Measurements from ENCODE around the gene UBALD1.

The UBALD1 gene

DNA sequence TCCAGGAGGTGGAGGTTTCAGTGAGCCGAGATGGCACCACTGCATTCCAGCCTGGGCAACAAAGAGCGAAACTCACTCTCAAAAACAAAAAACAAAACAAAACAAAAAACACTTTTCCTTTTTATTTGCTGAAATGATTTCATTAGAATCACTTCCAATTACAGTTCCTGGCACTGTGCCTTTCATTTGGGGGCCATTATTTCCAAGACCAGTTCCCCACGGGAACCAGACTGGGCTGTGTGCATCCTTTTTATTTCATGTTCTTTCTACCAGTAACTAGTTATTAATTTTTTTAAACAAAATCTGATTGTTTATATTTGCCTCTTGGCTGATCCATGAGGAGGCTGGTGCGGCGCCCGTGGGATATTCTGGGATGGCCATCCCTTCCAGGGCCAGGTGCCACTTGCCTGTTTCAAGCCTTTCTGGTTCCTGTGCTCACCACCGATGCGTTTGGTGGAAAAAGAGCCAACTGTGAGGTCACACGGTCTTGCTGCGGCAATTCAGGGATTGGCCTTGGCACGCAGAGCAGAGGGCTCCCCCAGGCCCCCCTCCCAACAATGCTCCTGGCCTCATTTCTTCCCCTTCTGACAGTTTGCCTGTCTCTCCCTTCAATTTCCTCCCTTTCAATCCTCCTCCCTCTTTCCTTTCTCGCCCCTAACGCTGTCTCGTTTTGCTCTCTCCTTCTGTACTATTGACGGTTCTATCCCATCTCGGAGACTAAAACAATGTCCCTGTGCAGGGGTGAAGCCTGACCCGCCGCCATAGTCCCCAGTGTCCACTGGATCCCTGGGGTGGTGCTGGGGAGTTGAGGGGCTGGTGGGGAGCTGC, 13.4 kb downstream of the UBALD1 start:
- no peak for DNase-seq (ENCODE audit: insufficient read length, low spot score)
- FAIRE-seq = no peak
- TF ChIP-seq POLR2A (IDR thresholded peaks at IDR 0.05; ENCODE audit: low read depth, low read length) (no peak), SPI1 (IDR thresholded peaks at IDR 0.05; ENCODE audit: low read depth, low read length) (no peak), TAF1 (IDR thresholded peaks at IDR 0.05; ENCODE audit: low read depth, low read length) (no peak), POU2F2 (IDR thresholded peaks at IDR 0.05; ENCODE audit: low read depth, low read length) (no peak), POLR2AphosphoS5 (IDR thresholded peaks at IDR 0.05; ENCODE audit: low read depth, low read length) (no peak), PAX5 (IDR thresholded peaks at IDR 0.05; ENCODE audit: insufficient read depth, low read length, severe bottlenecking) (no peak)

DNA sequence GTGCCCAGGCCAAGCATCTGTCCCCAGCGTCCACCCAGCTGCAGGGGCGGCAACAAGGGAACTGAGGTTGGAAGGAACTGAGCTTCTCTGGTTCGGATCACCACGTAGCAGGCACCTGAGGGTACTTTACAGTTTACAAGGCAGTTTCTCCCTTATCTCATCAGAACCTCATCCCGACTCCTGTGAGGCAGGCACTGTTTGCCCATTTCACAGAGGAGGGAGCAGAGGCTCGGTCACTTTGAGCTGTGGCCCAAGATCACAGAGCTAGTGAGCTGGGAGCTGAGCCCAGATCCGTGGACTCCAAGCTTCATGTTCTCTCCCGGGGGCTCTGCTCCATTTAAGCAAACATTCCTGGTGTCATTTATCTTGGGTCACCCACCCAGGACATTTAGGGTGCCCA, 15.1 kb downstream of the UBALD1 start:
- DNase-seq (ENCODE audit: insufficient read length, low spot score) (no peak), FAIRE-seq (no peak)
- TF ChIP-seq POLR2AphosphoS5 (IDR thresholded peaks at IDR 0.05; ENCODE audit: low read depth, low read length) = no peak
- TF ChIP-seq POU2F2 (IDR thresholded peaks at IDR 0.05; ENCODE audit: low read depth, low read length) = no peak

DNA sequence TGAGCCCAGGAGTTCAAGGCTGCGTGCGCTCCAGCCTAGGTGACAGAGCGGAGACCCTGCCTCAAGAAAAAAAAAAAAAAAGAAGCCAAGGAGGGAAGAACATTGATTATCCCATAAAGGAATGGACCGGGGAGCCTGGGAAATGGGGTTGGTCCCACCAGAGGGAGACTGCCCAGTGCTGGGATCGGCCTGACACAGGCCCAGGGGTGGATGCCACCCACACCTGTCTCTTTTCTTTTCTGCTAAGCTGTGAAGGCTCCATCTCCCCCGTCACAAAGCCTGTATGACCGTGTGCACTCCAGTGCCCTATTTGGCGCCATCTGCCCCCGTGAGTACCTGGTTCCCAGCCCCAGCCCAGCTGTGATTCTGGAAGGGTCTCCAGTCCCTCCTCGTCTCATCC, 15.7 kb downstream of the UBALD1 start:
- FAIRE-seq (no peak), DNase-seq (ENCODE audit: insufficient read length, low spot score) (no peak)
- TF ChIP-seq TAF1 (IDR thresholded peaks at IDR 0.05; ENCODE audit: low read depth, low read length) (no peak), PAX5 (IDR thresholded peaks at IDR 0.05; ENCODE audit: insufficient read depth, low read length, severe bottlenecking) (no peak), SPI1 (IDR thresholded peaks at IDR 0.05; ENCODE audit: low read depth, low read length) (no peak), POLR2A (IDR thresholded peaks at IDR 0.05; ENCODE audit: low read depth, low read length) (no peak), POLR2AphosphoS5 (IDR thresholded peaks at IDR 0.05; ENCODE audit: low read depth, low read length) (no peak), POU2F2 (IDR thresholded peaks at IDR 0.05; ENCODE audit: low read depth, low read length) (no peak)

DNA sequence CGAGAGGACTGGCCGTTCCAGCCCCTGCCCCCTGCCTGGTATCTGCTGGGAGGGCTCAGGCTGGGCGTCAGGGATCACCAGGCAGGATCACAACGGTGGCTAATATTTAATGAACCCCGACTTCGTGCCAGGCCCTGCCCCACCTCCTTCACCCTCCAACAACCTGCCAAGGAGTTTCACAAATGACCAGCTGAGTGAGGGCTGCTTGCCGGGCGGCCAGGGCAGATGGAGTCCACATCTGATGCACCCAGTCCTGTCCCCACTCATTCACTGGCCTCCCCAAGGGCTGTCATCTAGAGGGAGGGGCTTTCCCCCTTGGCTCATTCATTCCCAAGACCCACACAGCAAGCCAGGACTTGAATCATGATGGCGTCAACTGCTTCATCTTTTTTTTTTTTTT, 17.5 kb downstream of the UBALD1 start:
- TF ChIP-seq POU2F2 (IDR thresholded peaks at IDR 0.05; ENCODE audit: low read depth, low read length) = no peak
- no peak for TF ChIP-seq TAF1 (IDR thresholded peaks at IDR 0.05; ENCODE audit: low read depth, low read length)
- TF ChIP-seq SPI1 (IDR thresholded peaks at IDR 0.05; ENCODE audit: low read depth, low read length) = no peak
- no peak for DNase-seq (ENCODE audit: insufficient read length, low spot score)

DNA sequence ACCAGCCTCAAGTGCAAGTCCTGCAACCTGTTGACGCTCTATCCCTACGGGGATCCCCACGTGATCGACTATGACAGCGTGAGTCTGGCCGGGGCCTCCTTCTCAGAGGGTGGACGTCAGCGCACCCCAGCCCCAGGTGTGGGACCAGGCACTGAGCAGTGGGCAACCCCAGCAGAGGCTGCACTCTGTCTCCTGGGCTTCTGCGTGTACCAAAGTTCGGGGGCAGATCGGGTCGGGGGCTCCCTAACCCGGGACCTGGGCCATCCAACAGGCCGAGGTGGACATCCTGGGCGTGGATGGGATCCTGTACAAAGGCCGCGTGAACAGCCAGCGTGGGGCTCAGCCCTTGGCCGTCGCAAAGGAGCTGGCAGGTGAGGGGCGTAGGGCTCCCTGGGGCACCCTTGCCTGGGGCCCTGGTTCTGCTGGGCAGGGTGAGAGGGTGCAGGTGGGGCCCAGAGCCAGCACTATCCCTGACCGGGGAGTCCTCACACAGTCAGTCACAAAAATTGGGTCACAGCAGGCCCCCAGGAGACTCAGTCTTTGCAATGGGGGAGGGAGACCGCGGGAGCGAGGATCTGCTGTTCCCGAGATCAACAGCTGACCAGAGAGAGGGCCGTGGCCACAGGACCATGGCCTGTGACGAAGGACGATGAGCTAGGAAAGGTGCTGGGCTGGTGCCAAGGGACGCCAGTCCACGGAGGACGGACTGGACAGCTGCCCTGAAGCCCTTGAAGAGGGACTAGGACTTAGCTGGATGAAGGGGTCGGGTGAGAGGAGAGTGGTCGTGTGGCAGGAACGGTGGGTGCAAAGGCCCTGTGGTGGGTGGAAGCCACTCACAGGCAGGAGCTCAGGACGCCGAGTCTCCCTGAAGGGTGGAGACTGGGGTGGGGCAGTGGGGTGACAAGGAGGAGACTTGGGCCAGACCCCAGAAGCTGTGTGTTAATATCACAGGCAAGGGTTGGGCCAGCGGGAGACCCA, 20.0 kb downstream of the UBALD1 start:
- DNase-seq (ENCODE audit: insufficient read length, low spot score) = no peak
- no peak for TF ChIP-seq TAF1 (IDR thresholded peaks at IDR 0.05; ENCODE audit: low read depth, low read length)
- no peak for TF ChIP-seq PAX5 (IDR thresholded peaks at IDR 0.05; ENCODE audit: insufficient read depth, low read length, severe bottlenecking)
- TF ChIP-seq POLR2AphosphoS5 (IDR thresholded peaks at IDR 0.05; ENCODE audit: low read depth, low read length) = no peak
- TF ChIP-seq POU2F2 (IDR thresholded peaks at IDR 0.05; ENCODE audit: low read depth, low read length) = no peak
- no peak for TF ChIP-seq POLR2A (IDR thresholded peaks at IDR 0.05; ENCODE audit: low read depth, low read length)
- no peak for TF ChIP-seq SPI1 (IDR thresholded peaks at IDR 0.05; ENCODE audit: low read depth, low read length)
- no peak for FAIRE-seq

More for the DNA sequence above, 17.5 kb downstream of the UBALD1 start:
- no peak for FAIRE-seq

DNA sequence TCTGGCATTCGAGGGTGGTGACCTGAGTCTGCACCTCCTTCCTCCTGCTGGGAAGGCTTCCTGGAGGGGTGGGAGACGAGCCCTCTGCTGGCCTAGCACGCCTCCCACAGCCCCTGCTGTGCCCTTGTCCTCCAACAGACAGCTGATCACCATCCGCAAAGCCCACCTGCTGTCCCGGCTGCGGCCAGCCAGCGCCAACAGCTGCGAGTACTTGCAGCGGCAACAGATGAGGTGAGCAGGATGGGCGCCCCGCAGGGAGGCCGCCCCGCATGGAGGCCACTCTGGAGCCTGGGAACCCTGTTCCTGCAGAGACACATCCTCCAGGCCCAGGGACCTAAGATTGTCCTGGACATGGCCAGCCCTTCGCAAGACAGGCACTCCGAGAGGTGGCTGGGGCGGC, 21.6 kb downstream of the UBALD1 start:
- no peak for FAIRE-seq
- TF ChIP-seq POLR2A (IDR thresholded peaks at IDR 0.05; ENCODE audit: low read depth, low read length) (no peak), POLR2AphosphoS5 (IDR thresholded peaks at IDR 0.05; ENCODE audit: low read depth, low read length) (no peak)
- DNase-seq (ENCODE audit: insufficient read length, low spot score) = no peak

DNA sequence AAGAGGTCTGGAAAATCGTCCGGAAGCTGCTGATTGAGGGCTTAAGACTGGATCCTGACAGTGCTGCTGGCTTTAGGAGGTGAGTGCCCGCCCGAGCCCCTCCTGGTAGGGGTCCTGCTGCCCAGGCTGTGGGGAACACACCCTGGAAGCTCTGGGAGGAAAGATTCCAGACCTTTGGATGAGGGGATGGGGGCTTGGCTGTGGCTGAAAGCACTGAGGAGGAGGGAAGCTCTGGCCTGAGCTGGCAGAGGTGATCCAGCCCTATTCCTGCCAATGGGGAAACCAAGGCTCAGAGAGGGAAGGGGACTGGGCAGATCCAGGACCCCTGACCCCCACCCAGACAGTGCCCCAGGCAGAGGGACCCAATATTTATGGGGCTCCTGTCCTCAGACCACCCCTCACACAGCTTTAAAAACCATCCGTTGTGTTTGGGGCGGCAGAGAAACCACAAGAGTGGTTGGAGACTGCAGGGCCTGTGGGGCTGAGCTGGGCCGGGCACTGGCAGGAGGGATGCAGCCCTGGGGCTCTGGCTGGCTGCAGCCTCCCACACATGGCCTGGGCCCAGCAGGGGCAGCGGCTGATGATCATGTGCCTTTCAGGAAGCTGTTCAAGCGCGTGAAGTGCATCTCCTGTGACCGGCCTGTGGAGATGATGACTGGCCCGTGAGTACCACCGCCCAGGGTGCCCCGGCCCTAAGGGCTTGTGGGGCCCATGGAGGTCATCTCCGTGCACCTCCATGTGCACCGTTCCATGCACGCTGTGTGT, 22.8 kb downstream of the UBALD1 start:
- no peak for FAIRE-seq
- DNase-seq (ENCODE audit: insufficient read length, low spot score) = no peak
- TF ChIP-seq POLR2AphosphoS5 (IDR thresholded peaks at IDR 0.05; ENCODE audit: low read depth, low read length) (no peak), POU2F2 (IDR thresholded peaks at IDR 0.05; ENCODE audit: low read depth, low read length) (no peak)

DNA sequence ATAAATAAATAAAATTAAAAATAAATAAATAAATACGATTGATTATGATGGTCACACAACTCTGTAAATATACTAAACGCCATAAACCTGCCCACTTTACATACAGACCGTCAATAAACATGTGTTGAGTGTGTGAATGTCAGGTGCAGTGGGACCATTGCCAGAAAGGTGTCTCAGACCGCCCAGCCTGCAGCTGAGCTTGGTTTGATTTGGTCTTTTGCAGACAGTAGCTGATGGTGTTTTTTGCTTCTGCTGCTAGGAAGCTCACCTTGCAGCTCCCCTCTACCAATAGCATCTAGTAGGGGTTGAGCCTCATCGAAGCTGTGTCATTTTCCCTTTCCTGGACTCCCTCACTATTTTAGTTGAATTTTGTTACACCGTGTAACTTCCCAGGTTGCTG, 23.5 kb downstream of the UBALD1 start:
- no peak for FAIRE-seq

DNA sequence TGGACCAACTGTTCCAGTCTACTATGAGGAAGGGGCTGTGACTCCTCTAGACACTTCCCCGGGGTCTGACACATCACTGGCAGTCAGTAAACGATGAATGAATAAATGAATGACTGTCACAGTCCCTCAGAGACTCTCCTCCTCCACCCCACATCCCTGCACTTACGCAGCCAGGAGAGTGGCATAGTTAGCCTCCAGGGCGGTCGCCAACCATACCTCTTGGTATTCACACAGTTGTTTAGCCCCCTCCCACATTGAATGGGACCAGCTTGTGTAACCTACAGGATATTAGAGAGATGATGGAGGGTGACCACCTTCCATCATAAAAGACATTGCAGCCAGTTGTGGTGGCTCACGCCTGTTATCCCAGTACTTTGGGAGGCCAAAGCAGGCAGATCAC, 25.7 kb downstream of the UBALD1 start:
- no peak for FAIRE-seq
- TF ChIP-seq POU2F2 (IDR thresholded peaks at IDR 0.05; ENCODE audit: low read depth, low read length) (no peak), PAX5 (IDR thresholded peaks at IDR 0.05; ENCODE audit: insufficient read depth, low read length, severe bottlenecking) (no peak), TAF1 (IDR thresholded peaks at IDR 0.05; ENCODE audit: low read depth, low read length) (no peak), POLR2A (IDR thresholded peaks at IDR 0.05; ENCODE audit: low read depth, low read length) (no peak)
- no peak for DNase-seq (ENCODE audit: insufficient read length, low spot score)

More for the DNA sequence above, 23.5 kb downstream of the UBALD1 start:
- no peak for TF ChIP-seq PAX5 (IDR thresholded peaks at IDR 0.05; ENCODE audit: insufficient read depth, low read length, severe bottlenecking)
- TF ChIP-seq POLR2AphosphoS5 (IDR thresholded peaks at IDR 0.05; ENCODE audit: low read depth, low read length) = no peak
- no peak for TF ChIP-seq POLR2A (IDR thresholded peaks at IDR 0.05; ENCODE audit: low read depth, low read length)
- no peak for TF ChIP-seq SPI1 (IDR thresholded peaks at IDR 0.05; ENCODE audit: low read depth, low read length)
- no peak for TF ChIP-seq POU2F2 (IDR thresholded peaks at IDR 0.05; ENCODE audit: low read depth, low read length)
- TF ChIP-seq TAF1 (IDR thresholded peaks at IDR 0.05; ENCODE audit: low read depth, low read length) = no peak
- no peak for DNase-seq (ENCODE audit: insufficient read length, low spot score)

Measured in GM12891 (cell line).